ENCODE measurements around the gene TRIL.

- no peak for TF ChIP-seq CTCF (IDR thresholded peaks at IDR 0.05; ENCODE audit: low read depth, low read length)
- no peak for TF ChIP-seq POLR2A (IDR thresholded peaks at IDR 0.05; ENCODE audit: extremely low read depth, insufficient read length)
Observed at GRCh38 chr7:28977881-28978280, 19.8 kb upstream of the TRIL start.

Measured in NB4 (cell line).